Measurements from ENCODE around the gene PIP4P1.
A peak's percentile ranks its signal among the peaks of the same experiment; 100 is the strongest.
"Not testable (repeated sequence)": the region's sequence is repeated elsewhere in the genome, so short reads cannot be mapped to it uniquely, and the experiment has no call there.

The PIP4P1 gene

DNA sequence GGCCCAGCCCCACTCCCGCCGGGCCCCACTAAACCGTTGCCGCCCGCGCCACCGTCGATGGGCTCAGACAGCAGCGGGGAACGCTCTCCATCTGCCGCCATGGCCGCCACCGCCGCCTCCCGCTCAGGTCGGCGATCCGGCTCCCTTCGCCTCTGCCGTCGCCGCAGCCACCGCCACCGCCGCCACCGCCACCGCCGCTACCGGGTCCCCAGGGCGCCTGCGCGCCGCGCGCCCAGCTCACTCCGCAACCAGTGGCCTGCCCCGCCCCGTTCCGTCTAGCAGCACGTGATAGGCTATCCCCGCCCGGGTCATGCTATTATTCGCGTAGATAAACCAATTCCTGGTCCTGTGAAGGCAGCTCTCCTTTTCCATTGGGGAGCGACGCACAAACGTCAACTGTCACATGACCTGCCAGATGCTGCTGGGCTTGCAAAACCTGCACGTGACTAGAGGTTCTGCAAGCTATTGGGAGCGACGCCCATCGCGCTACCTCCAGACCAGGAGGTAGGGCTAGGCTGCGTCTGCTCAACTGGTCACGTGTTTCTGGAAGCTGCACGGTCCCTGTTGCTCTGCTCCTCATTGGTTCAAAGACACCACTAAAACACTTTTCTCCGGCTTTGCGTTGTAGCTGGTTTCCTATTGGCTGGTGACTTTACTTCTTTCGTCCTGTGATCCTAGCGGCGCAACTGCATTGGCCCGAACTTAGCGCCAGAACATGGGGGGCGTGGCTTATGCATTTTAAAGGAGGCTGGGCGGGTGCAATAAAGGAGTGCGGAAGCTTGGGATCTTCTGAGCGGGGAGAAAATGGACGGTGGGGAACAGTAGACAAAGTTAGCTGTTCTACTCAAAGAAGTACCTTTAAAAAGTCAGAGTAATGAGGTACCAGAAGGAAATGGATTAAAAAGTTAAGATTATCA is at the start of gene PIP4P1:
TSS of gene PIP4P1 (minus strand) at position 210 of the 917 bp plus-strand sequence. CDS start at position 101, 109 bp downstream.
- peak; percentile 99 for DNase-seq

DNA sequence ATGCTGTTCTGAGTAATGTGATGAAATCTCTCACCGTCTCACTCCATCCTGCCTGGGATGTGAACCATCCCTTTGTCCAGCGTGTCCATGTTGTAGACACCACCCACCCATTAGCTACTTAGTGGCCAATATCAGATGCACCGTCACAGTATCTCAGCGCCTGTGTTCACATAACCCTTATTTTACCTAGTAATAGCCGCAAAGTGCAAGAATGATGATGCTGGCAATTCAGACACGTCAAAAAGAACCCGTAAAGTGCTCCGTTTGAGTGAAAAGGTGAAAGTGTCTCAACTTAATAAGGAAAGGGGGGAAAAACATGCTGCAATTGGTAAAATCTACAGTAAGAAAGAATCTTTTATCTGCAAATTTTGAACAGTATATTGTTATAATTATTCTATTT is 47.1 kb upstream of the PIP4P1 start:
- DNase-seq, result no peak

DNA sequence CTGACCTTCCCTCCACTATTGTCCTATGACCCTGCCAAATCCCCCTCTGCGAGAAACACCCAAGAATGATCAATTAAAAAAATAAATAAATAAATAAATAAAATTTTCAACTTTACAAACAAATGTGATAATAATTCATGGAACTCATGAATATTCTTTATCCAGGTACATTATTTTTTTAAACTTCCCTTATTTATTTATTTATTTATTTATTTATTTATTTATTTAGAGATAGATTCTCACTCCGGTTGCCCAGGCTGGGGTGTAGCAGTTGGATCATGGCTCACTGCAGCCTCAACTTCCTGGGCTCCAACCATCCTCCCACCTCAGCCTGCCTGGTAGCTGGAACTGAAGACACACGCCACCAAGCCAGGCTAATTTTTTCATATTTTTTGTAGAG is 46.3 kb upstream of the PIP4P1 start:
- DNase-seq, result not testable (repeated sequence)

DNA sequence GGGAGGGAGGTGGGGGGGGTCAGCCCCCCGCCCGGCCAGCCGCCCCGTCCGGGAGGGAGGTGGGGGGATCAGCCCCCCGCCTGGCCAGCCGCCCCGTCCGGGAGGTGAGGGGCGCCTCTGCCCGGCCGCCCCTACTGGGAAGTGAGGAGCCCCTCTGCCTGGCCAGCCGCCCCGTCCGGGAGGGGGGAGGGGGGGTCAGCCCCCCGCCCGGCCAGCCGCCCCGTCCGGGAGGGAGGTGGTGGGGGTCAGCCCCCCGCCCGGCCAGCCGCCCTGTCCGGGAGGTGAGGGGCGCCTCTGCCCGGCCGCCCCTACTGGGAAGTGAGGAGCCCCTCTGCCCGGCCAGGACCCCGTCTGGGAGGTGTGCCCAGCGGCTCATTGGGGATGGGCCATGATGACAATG is 45.5 kb upstream of the PIP4P1 start:
- DNase-seq, result not testable (repeated sequence)

DNA sequence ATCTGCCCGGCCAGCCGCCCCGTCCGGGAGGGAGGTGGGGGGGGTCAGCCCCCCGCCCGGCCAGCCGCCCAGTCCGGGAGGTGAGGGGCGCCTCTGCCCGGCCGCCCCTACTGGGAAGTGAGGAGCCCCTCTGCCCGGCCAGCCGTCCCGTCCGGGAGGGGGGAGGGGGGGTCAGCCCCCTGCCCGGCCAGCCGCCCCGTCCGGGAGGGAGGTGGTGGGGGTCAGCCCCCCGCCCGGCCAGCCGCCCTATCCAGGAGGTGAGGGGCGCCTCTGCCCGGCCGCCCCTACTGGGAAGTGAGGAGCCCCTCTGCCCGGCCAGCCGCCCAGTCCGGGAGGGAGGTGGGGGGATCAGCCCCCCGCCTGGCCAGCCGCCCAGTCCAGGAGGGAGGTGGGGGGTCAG is 45.0 kb upstream of the PIP4P1 start:
- not testable (repeated sequence) for DNase-seq

DNA sequence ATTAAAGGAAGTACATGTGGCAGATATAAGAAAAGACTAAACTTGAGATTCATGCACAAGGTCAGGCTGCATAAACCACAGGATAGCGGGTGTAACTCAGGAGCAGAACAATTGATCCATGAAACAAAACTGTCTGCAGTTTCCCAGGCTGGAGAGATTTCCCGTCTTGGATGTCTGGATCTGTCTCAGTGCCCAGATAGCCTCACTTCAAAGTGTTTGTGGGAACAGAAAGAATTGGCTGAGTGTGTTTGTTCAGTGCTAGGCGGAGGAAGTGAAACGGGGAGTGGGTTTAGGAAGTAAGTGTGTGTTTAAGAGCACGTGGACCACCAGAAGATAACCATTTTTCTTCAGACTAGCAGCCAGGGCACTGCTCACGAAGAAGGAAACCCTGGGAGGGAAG is 42.7 kb upstream of the PIP4P1 start:
- DNase-seq, result no peak

DNA sequence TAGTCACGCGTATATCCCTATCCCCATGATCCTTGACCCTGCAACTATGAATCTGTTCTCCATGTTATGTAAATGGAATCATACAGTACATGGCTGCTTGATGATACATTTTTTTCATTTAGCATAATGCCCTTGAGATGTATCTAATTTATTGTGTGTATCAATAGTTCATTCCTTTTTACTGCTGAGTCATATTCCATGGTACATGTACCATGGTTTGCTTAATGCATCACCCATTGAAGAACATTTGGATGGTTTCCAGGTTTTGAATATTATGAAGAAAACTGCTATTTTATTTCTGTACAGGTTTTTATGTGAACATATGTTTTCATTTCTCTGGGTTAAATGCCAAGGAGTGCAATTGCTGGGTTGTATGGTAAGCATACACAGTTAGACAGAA is 40.1 kb upstream of the PIP4P1 start:
- no peak for DNase-seq

DNA sequence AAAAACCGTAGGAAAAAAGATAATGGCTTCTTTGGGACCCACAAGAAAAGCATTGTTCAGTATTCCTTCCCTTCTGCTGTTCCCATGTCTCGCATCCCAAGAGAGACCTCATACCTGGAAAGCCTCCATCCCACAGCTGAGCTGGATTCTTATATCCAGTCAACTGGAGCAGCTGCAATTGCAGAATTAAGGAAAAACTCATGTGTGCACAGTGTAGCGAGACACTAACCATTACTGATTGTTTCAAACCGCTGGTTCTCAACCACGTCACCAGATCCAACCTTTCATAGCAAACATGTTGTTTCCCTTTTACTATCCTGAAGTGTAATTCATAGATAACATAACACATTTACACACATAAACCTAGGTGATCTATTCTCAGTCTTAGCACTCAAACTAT is 38.6 kb upstream of the PIP4P1 start:
- DNase-seq, result no peak

DNA sequence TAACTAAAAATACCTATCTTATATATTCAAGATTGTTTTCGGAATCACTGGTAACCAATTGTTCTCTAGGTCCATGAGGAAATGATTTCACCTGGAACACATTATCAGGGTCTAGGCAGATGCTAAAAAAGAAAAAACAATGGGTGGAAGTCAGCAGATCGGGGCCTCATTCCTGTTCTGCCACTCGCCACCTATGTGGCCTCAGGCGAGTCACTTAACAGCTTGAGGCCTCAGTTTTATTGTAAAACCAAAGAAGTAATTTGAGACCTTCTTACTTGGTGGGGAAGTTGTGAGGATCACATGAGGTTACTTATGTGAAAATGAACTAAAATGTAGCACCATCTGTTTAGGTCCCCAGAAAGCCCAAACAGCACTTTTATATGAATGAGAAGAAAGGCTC is 37.9 kb upstream of the PIP4P1 start:
- no peak for DNase-seq

DNA sequence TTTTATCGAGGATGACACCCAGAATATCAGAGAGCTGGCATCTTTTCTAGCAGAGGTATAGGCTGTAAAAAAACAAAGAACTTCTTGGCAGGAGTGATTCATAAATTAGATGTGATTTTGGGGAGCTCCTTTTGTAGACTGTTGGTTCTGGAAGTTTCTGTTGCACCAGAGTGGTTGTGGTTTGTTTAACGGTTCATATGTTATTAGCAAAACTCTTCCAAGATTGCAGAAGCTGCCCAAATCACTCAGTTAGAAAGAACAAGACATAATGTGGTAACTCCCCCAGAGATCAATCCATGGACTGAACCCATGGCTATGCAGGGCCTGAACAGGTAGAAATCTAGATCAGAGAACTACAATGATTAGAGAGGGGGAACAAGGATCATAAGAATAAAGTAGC is 37.4 kb upstream of the PIP4P1 start:
- DNase-seq, result no peak

DNA sequence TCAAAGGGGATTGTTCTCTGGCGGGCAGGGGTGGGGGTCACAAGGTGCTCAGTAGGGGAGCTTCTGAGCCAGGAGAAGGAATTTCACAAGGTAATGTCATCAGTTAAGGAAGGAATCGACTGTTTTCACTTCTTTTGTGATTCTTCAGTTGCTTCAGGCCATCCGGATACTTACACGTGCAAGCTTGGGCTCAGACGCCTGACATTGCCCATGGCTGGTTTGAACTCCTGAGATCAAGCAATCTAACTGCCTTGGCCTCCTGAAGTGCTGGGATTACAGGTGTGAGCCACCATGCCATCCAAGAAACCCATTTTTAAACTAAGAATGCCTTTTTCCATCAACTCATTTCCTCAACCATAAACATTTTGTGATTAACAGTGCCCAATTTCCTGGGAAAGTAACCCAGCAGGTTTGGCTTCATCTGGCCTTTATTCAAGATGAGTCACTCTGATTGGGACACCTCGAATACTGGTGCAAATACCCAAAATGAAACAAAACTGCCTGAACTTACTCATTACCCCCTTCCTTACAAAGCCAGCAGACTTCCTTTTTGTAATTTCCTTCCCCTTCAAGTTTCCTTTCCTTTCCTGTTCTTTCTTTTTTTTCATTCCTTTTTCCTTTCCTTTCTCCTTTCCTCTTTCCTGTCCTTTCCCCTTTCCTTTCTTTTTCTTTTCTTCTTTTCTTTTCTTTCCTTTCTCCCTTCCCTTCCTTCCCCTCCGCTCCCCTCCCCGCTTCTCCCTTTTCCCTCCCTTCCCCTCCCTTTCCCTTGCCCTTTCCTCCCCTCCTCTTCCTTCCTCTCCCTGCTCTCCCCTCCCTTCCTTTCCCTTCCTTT is 33.9 kb upstream of the PIP4P1 start:
- no peak for DNase-seq

DNA sequence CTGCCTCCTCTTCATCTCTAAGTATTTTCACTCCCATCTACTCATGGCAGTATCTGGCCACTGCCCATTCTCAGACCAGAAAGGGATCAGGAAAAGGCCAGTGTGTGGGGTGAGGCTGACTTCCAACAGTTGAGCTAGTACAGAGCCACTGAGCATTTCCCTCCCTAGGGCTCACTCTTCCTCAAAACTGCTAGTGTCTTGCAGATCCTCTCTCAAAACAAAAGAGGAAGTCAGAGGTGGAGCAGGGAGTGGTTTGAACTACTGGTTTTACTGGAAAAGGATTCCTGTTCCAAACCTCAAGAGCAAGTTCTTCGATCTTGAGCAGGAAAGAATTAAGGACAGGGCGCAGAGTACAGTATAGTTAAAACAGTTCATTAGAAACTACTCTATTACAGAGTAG is 32.4 kb upstream of the PIP4P1 start:
- no peak for DNase-seq

DNA sequence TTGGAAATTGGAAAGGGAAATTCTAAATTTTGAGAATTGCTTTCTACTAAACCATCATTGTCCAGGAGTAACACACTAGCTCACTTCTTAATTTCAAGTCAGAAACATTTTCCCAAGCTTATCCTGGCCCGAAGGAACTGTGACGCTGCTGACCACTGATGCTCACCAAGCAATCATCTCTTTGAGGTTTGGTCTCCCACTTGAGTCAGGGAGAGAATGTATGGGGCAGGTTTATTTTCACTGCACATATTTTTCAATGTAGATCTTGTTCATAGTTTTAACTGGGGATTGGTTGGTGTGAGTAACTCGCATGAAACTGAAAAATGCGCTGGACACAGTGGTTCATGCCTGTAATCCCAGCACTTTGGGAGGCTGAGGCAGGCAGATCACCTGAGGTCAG is 31.3 kb upstream of the PIP4P1 start:
- no peak for DNase-seq

DNA sequence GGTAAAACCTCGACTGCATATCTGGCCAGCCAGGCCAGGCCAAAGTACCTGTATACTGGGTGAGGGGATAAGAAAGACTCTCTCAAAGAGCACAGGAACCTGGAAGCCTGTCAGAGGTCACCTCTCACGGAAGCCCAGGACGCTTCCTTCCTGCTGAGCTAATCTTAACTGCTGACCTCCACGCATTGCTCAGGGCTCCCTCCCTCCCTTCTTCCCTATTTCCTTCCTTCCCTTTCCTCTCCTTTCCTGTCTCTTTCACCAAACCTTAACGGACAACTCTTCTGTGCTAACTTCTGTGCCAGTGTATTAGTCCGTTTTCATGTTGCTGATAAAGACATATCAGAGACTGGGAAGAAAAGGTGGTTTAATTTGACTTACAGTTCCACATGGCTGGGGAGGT is 29.3 kb upstream of the PIP4P1 start:
- no peak for DNase-seq

DNA sequence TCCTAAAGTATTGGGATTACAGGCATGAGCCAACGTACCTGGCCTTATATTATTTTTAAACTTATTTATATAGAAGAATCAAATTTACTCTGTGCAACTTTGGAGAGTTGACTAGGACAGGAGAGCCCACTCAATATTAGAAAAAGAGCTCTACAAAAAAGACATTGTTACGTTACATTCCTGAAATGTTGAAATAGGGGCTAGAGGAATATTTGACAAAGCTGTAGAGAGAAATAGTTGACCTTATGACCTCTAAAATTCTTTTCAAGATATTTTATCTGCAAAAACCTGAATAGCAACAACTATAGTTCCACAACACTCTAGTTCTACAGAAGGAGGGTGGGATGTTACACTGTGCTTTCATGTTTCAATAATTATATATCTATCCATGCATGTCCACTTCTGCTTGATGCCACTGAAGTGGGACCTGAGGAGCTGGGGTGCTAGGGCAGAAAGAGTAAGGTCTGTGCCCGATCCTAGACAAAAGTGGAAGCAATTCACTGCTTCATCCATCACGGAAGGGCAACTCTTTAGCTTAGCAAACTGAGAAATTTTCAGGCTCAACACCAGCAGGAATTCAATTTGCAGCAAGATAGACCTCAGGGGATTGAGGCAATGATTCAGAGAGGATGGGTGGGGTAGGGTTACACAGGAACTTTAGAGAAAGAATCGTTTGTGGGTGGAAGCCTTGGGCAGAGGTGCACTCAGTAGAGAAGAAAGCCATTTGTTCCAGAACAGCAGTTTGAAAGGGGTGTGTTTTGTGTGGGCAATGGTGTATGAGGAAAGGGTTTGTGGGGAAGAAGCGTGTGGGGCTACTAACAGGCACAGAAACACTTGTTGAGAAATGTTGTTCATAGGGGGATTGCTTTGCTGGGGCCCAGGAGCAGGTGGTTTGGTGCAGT is 28.1 kb upstream of the PIP4P1 start:
- DNase-seq, result no peak

DNA sequence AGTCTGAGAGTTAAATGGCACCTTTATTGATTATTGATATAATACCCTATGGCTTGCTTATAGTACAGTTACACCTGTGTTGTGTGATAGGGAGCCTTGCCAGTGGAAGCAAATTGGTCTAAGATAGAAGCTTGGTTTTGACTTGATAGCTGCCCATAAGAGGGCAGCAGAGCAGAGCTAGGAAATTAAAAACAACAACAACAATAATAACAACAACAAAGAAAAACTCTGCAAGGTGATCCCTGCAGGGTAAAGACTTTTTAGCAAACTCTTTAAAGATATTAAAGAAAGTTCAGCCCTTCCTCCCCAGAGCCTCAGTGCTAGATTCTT is 26.1 kb upstream of the PIP4P1 start:
- DNase-seq, result no peak

DNA sequence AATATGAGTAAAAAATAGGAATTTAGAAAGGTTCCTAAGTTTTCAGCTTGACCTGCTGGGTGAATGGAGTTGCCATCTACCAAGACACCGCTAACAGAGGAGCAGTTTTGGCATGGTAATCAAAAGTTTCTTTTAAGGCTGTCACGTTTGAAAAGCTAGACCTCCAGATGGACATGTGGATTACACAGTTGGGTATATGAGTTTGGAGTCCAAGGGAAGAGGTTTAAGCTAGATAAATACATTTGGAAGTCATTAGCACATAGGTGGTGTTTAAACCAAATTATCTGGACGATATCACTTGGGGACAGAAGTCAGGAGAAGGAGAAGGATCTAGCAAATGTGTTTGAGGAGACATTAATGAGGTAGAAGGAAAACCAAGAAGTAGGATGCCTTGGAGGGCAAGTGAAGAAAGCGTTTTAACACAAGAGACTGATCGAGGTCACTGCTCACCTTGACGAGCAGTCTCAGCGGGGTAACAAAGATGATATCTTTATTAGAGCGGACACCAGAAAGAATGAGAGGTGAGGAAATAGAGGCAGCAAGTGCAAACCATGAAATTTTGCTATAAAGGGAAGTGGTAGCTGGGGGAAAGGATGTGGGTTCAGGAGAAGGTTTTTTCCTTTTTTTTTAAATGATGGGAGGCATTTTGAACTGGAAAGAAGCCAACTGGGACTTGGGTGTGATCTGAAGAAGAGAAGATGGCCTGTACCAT is 25.6 kb upstream of the PIP4P1 start:
- DNase-seq, result no peak

DNA sequence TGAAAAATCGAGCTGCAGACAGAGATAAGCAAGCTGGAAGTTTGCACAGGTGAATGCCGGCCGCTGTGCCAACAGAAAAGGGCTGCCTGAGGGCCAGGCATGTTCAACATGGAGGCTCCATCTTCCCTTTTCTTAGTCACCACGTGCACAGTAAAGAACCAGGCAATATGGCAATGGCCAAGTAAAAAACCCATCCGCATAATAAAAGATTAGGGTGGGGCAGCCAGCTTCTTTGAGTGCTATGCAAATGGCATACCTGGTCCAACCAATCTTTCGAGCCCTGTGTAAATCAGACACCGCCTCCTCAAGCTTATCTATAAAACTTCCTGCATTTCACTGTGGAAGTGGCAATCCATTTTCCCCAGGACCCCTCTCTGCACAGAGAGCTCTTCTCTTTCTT is 24.7 kb upstream of the PIP4P1 start:
- no peak for DNase-seq

DNA sequence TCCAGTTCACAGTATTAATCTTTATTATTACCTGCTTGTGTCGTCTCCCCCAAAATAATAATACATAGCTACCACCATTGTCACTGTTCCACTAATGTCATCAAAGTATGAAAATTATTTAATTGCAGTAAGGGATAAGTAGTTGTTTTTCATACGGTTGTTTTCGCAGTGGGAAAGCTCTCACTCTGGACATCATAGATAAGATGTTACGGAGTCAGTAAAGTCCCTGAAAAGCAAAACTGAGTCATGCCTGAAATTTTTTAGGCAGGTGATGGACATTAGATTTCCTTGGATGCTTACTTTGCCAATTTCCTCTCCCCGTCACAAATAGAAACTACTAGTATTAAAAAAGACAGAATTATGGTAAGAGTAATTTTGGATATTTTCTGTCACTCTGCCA is 21.1 kb upstream of the PIP4P1 start:
- no peak for DNase-seq

DNA sequence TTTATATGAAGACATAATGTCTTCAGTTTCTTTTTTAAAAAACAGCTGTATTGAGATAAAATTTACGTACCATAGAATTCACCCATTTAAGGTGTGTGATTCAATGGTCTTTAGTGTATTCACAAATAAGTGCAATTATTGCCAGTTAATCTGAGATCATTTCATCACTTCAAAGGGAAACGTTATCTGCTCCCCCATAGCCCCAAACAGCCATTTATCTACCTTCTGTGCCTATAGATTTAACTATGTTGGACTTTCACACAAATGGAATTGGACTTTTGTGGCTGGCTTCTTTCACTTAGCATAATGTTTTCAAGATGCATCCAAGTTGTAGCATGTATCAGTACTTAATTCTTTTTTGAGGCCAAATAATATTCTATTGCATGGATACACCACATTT is 17.7 kb upstream of the PIP4P1 start:
- no peak for DNase-seq

DNA sequence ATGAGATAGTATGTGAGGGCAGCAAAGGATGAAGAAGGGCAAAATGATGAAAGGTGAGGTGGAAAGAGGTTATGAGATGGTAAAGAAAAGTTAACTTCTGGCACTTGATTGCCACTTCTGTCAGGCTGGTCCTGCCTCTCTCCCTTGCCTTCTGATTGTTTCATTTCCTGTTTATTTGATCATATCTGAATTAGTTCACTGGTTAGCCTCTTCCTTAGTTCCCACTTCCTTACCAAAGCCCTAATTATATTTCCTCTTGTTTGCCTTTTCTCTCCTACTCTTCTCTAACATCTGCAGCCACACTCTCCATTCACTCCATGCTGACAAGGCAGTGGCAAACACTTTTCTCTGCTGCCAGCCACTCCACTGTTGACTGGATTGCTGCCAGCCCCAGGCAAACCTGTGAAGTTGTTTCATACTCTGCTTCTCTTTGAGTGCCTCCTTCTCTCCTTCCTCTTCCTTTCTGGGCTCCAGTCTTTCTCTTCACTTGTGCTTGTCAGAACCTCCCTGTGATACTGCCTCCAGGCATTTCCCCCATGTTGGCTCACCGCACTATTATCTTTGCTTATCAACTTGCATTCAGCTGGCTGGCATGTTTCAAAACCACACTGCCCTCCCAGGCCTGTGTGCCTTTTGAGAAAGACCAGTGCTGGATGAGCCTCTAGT is 16.1 kb upstream of the PIP4P1 start:
- DNase-seq, result no peak

DNA sequence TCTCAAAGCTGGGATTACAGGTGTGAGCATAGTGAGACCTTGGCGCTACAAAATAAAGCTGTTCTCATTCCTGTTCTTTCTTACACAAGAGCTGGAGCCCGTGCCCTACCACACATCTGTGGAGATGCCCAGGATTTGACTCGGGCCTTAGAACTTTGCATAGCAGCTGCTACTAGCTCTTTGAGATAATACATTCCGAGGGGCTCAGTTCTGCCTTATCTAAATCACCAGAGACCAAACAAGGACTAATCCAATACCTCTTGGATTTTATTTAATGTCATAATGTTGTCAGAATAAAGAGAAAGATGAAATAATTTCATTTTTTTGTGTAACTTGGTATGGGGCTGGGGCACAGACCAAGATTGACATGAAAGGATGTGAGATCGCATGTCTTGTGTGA is 15.5 kb upstream of the PIP4P1 start:
- no peak for DNase-seq

All from NCI-H748 treated with DMSO at 0.1 percent for 48 hours (cell line).